GM21390 (cell line): ENCODE data around the gene COX10.
"Not testable (repeated sequence)": the region's sequence is repeated elsewhere in the genome, so short reads cannot be mapped to it uniquely, and the experiment has no call there.

Experiments
- ATAC-seq: cut with Tn5 transposase; IDR thresholded peaks from one replicate; pipeline ENCODE4 v1.9.1; 2021; ENCODE audit not compliant: unreplicated experiment

The COX10 gene

GRCh38 chr17:14168582-14168981 is 99.3 kb downstream of the COX10 start:
- no peak for ATAC-seq

GRCh38 chr17:14169287-14169686 is 100.0 kb downstream of the COX10 start:
- ATAC-seq: no peak

- no peak for ATAC-seq
Observed at GRCh38 chr17:14169901-14170300, 100.6 kb downstream of the COX10 start.

- not testable (repeated sequence) for ATAC-seq
Observed at GRCh38 chr17:14176989-14177388, 107.7 kb downstream of the COX10 start.

GRCh38 chr17:14177801-14178200 is 108.5 kb downstream of the COX10 start:
- not testable (repeated sequence) for ATAC-seq

GRCh38 chr17:14179951-14180350 is 110.6 kb downstream of the COX10 start:
- not testable (repeated sequence) for ATAC-seq

GRCh38 chr17:14182084-14182483 is 112.8 kb downstream of the COX10 start:
- ATAC-seq: not testable (repeated sequence)

GRCh38 chr17:14184536-14184935 is 115.2 kb downstream of the COX10 start:
- not testable (repeated sequence) for ATAC-seq

GRCh38 chr17:14186443-14186842 is 117.1 kb downstream of the COX10 start:
- not testable (repeated sequence) for ATAC-seq

- ATAC-seq: not testable (repeated sequence)
Observed at GRCh38 chr17:14190774-14191173, 121.5 kb downstream of the COX10 start.

GRCh38 chr17:14191469-14191868 is 122.2 kb downstream of the COX10 start:
- ATAC-seq: not testable (repeated sequence)

GRCh38 chr17:14192039-14192438 is 122.7 kb downstream of the COX10 start:
- ATAC-seq: not testable (repeated sequence)

- peak; percentile 77 for ATAC-seq
Observed at GRCh38 chr17:14192636-14193344, 123.5 kb downstream of the COX10 start.

- no peak for ATAC-seq
Observed at GRCh38 chr17:14196377-14196997, 127.2 kb downstream of the COX10 start.

- ATAC-seq: no peak
Observed at GRCh38 chr17:14197057-14197456, 127.8 kb downstream of the COX10 start.

GRCh38 chr17:14197586-14197985 is 128.3 kb downstream of the COX10 start:
- no peak for ATAC-seq

GRCh38 chr17:14198013-14198412 is 128.7 kb downstream of the COX10 start:
- ATAC-seq: no peak

GRCh38 chr17:14198575-14198974 is 129.3 kb downstream of the COX10 start:
- no peak for ATAC-seq

- no peak for ATAC-seq
Observed at GRCh38 chr17:14199601-14200000, 130.3 kb downstream of the COX10 start.

GRCh38 chr17:14200354-14200753 is 131.1 kb downstream of the COX10 start:
- no peak for ATAC-seq

GRCh38 chr17:14201021-14201987 is 132.0 kb downstream of the COX10 start:
- ATAC-seq: no peak
